IMR-90 (cell line): ENCODE measurements around the gene POU2F1. TPM values are rescaled to one million over a fixed set of nuclear protein-coding genes. Genes with fewer than 3 reads are reported as not detected.

Source experiments
- ATAC-seq: fragments of 200-7000 bp; cut with Tn5 transposase; 2 replicates; pipeline ENCODE4 v1.9.1; 2020; ENCODE audit warnings: low read depth, mild to moderate bottlenecking, moderate library complexity
- BruUV-seq: library from RNA; stranded (reverse); fragments of 400-500 nt; replicated peaks from 2 replicates; lab custom pipeline; 2021; lab: Mats Ljungman, UMichigan
- CTCF ChIA-PET: fragments of 300-600 bp; formaldehyde crosslinking; extraction: SDS; loops from one replicate; lab custom pipeline; 2021; ENCODE audit warnings: antibody characterized with exemption; lab: Yijun Ruan, JAX
- POLR2A ChIA-PET: fragments of 300-600 bp; sonication (Branson Sonifier 250); formaldehyde crosslinking; loops from one replicate; lab custom pipeline; 2022; ENCODE audit warnings: antibody characterized with exemption; ENCODE audit not compliant: unreplicated experiment; lab: Charles Lee
- DNase-seq: peaks from one replicate; pipeline ENCODE4 v3.0.0; 2013
- H2AFZ ChIP-seq: replicated peaks from 2 replicates; pipeline ENCODE3; 2013; ENCODE audit warnings: low read length, mild to moderate bottlenecking; ENCODE audit not compliant: poor library complexity
- H2AK5ac ChIP-seq: 2 replicates; pipeline ENCODE4 v1.6.1; 2013; ENCODE audit warnings: low read depth, low read length, inconsistent platforms
- H2AK9ac ChIP-seq: replicated peaks from 2 replicates; pipeline ENCODE3; 2013; ENCODE audit warnings: mild to moderate bottlenecking, low read depth, low read length, moderate library complexity; ENCODE audit not compliant: poor library complexity
- H2BK120ac ChIP-seq: 2 replicates; pipeline ENCODE4 v1.6.1; 2013; ENCODE audit warnings: low read depth, low read length, inconsistent platforms
- H2BK15ac ChIP-seq: 3 replicates; pipeline ENCODE4 v1.6.1; 2013; ENCODE audit warnings: low read depth, low read length, inconsistent platforms
- H2BK20ac ChIP-seq: 2 replicates; pipeline ENCODE4 v1.6.1; 2013; ENCODE audit warnings: low read depth, mild to moderate bottlenecking, inconsistent platforms, low read length, moderate library complexity
- H2BK5ac ChIP-seq: 2 replicates; pipeline ENCODE4 v1.6.1; 2013; ENCODE audit warnings: mild to moderate bottlenecking, low read depth, low read length, inconsistent platforms; ENCODE audit not compliant: poor library complexity, severe bottlenecking
- H3K14ac ChIP-seq: replicated peaks from 2 replicates; pipeline ENCODE4 v1.6.1; 2013; ENCODE audit warnings: low read depth, low read length, inconsistent platforms
- H3K18ac ChIP-seq: 2 replicates; pipeline ENCODE4 v1.6.1; 2013; ENCODE audit warnings: low read depth, low read length, control low read depth
- H3K23ac ChIP-seq: 2 replicates; pipeline ENCODE4 v1.6.1; 2013; ENCODE audit warnings: low read depth, low read length, inconsistent platforms
- H3K27ac ChIP-seq: 2 replicates; pipeline ENCODE4 v1.5.1; 2013; ENCODE audit warnings: mild to moderate bottlenecking, control low read depth, low read length; ENCODE audit not compliant: insufficient read depth
- H3K27me3 ChIP-seq: 2 replicates; pipeline ENCODE4 v1.6.1; 2013; ENCODE audit warnings: low read length; ENCODE audit not compliant: control insufficient read depth, insufficient read depth
- H3K36me3 ChIP-seq: 2 replicates; pipeline ENCODE4 v1.6.1; 2013; ENCODE audit warnings: low read length, mixed read lengths; ENCODE audit not compliant: control insufficient read depth, insufficient read depth
- H3K4ac ChIP-seq: 2 replicates; pipeline ENCODE4 v1.6.1; 2013; ENCODE audit warnings: low read depth, low read length, inconsistent platforms
- H3K4me1 ChIP-seq: 2 replicates; pipeline ENCODE4 v1.6.1; 2013; ENCODE audit warnings: low read length, mixed read lengths; ENCODE audit not compliant: control insufficient read depth, insufficient read depth
- H3K4me2 ChIP-seq: 2 replicates; pipeline ENCODE4 v1.6.1; 2013; ENCODE audit warnings: low read depth, mild to moderate bottlenecking, control low read depth, low read length, moderate library complexity
- H3K4me3 ChIP-seq: 2 replicates; pipeline ENCODE4 v1.5.1; 2013; ENCODE audit warnings: low read depth, mild to moderate bottlenecking, control low read depth, low read length, moderate library complexity; ENCODE audit not compliant: insufficient read depth
- H3K56ac ChIP-seq: 2 replicates; pipeline ENCODE4 v1.6.1; 2013; ENCODE audit warnings: low read length, inconsistent platforms; ENCODE audit not compliant: insufficient read depth; ENCODE audit errors: extremely low read depth
- H3K79me1 ChIP-seq, 2 experiments: 2 replicates each; pipeline ENCODE4 v1.6.1; 2013; ENCODE audit warnings: low read length in 2 of 2, inconsistent platforms in 1 of 2, low read depth in 1 of 2
- H3K9ac ChIP-seq: 2 replicates; pipeline ENCODE4 v1.6.1; 2013; ENCODE audit warnings: low read depth, low read length, control low read depth
- H3K9me1 ChIP-seq: 2 replicates; pipeline ENCODE4 v1.6.1; 2013; ENCODE audit warnings: low read length, inconsistent platforms; ENCODE audit not compliant: insufficient read depth
- H3K9me3 ChIP-seq: 2 replicates; pipeline ENCODE4 v1.6.1; 2013; ENCODE audit warnings: low read length; ENCODE audit not compliant: control insufficient read depth, insufficient read depth
- H4K20me1 ChIP-seq: 2 replicates; pipeline ENCODE4 v1.6.1; 2013; ENCODE audit warnings: low read length, inconsistent platforms; ENCODE audit not compliant: insufficient read depth
- H4K5ac ChIP-seq: 2 replicates; pipeline ENCODE4 v1.6.1; 2013; ENCODE audit warnings: mild to moderate bottlenecking, low read depth, low read length, control low read depth
- H4K8ac ChIP-seq, 2 experiments: 2 replicates each; pipeline ENCODE4 v1.6.1; 2013; ENCODE audit warnings: low read depth in 2 of 2, low read length in 2 of 2, control low read depth in 1 of 2, inconsistent platforms in 1 of 2
- H4K91ac ChIP-seq: 2 replicates; pipeline ENCODE4 v1.6.1; 2013; ENCODE audit warnings: low read depth, low read length, inconsistent platforms; ENCODE audit not compliant: insufficient read depth
- BHLHE40 ChIP-seq: fragments of 150-350 bp; IDR thresholded peaks from 2 replicates; pipeline ENCODE4 v1.6.1; 2016; ENCODE audit warnings: mild to moderate bottlenecking, low read depth, low read length
- CEBPB ChIP-seq: IDR thresholded peaks from 2 replicates; pipeline ENCODE4 v1.6.1; 2012; ENCODE audit warnings: low read depth, low read length, improper control_type of control experiment
- CHD1 ChIP-seq: IDR thresholded peaks from 2 replicates; pipeline ENCODE4 v1.6.1; 2012; ENCODE audit warnings: low read depth, low read length, improper control_type of control experiment
- FOS ChIP-seq: fragments of 150-350 bp; IDR thresholded peaks from 2 replicates; pipeline ENCODE4 v1.6.1; 2016; ENCODE audit warnings: low read depth, low read length
- MAFK ChIP-seq: IDR thresholded peaks from 2 replicates; pipeline ENCODE4 v1.6.1; 2012; ENCODE audit warnings: low read depth, low read length, improper control_type of control experiment
- MAZ ChIP-seq: IDR thresholded peaks from 2 replicates; pipeline ENCODE4 v1.6.1; 2012; ENCODE audit warnings: low read depth, mild to moderate bottlenecking, low read length, improper control_type of control experiment, moderate library complexity, borderline replicate concordance
- MXI1 ChIP-seq: IDR thresholded peaks from 2 replicates; pipeline ENCODE4 v1.6.1; 2012; ENCODE audit warnings: low read depth, mild to moderate bottlenecking, low read length, moderate library complexity, borderline replicate concordance
- NFE2L2 ChIP-seq: fragments of 150-350 bp; IDR thresholded peaks from 2 replicates; pipeline ENCODE4 v1.6.1; 2016; ENCODE audit warnings: low read depth, mild to moderate bottlenecking, low read length
- POLR2A ChIP-seq: IDR thresholded peaks from 2 replicates; pipeline ENCODE4 v1.6.1; 2012; ENCODE audit warnings: mild to moderate bottlenecking, low read depth, low read length
- RAD21 ChIP-seq: IDR thresholded peaks from 2 replicates; pipeline ENCODE4 v1.6.1; 2012; ENCODE audit warnings: low read length, improper control_type of control experiment
- RCOR1 ChIP-seq: IDR thresholded peaks from 2 replicates; pipeline ENCODE4 v1.6.1; 2012; ENCODE audit warnings: mild to moderate bottlenecking, low read length, improper control_type of control experiment; ENCODE audit not compliant: insufficient replicate concordance
- RFX5 ChIP-seq: IDR thresholded peaks from 2 replicates; pipeline ENCODE4 v1.8.0; 2012; ENCODE audit warnings: low read depth, mild to moderate bottlenecking, low read length, moderate library complexity
- SMC3 ChIP-seq: fragments of 150-350 bp; IDR thresholded peaks from 2 replicates; pipeline ENCODE4 v1.6.1; 2016; ENCODE audit warnings: low read depth, mild to moderate bottlenecking, antibody characterized with exemption, low read length, moderate library complexity
- WGBS, 2 experiments: methylation state at CpG; one replicate each; pipeline versions ENCODE4 v1.1.5 to v1.1.7; 2013; ENCODE audit warnings: missing lambda C conversion rate in 2 of 2; ENCODE audit not compliant: insufficient read length in 1 of 2; ENCODE audit errors: extremely low coverage in 2 of 2; 5-methylcytosine and 5-hydroxymethylcytosine counted together
- dilution Hi-C: fragments of 300-500 bp; cut with HindIII; formaldehyde crosslinking; loops from one replicate; pipeline ENCODE4 v1.14.3; 2018; ENCODE audit warnings: low sequenced_read_pairs; ENCODE audit not compliant: unreplicated experiment
- in situ Hi-C: fragments of 300-500 bp; cut with MboI; formaldehyde crosslinking; loops from 3 replicates; pipeline ENCODE4 v1.14.3; 2019; ENCODE audit warnings: low sequenced_read_pairs, inconsistent platforms, mixed read lengths
- intact Hi-C: fragments of 100-400 bp; cut with micrococcal nuclease; formaldehyde crosslinking; loops from 2 replicates; pipeline ENCODE4 v1.10.0; 2022
- polyA plus RNA-seq, 3 experiments: library from polyadenylated mRNA; depleted of rRNA; stranded (reverse); fragments of >200 nt; gene quantifications; 2 replicates each; pipeline ENCODE4 v1.2.3, GENCODE V29; 2012; ENCODE audit warnings: low replicate concordance in 1 of 3
- total RNA-seq: library from RNA; depleted of rRNA; stranded (reverse); fragments of >200 nt; gene quantifications from 2 replicates; pipeline ENCODE4 v1.2.3, GENCODE V29; 2012
- TF ChIP-seq, protein P1 (sequence below): conservative IDR thresholded peaks from 2 replicates; pipeline ENCODE4 v1.5.1; 2012; ENCODE audit warnings: mild to moderate bottlenecking, low read depth, low read length, improper control_type of control experiment
- TF ChIP-seq, protein P2 (sequence below): fragments of 150-350 bp; IDR thresholded peaks from 2 replicates; pipeline ENCODE4 v1.6.1; 2017; ENCODE audit warnings: mild to moderate bottlenecking, antibody characterized with exemption, low read length, low read depth
- TF ChIP-seq, protein P3 (sequence below): fragments of 150-350 bp; IDR thresholded peaks from 2 replicates; pipeline ENCODE4 v1.6.1; 2016; ENCODE audit warnings: low read depth, mild to moderate bottlenecking, low read length, moderate library complexity, borderline replicate concordance

POU2F1 gene
- total and polyA plus RNA-seq, 2 of the 4 experiments (the other 2 are of a cell fraction), result 1.2 to 3.4 TPM

DNA sequence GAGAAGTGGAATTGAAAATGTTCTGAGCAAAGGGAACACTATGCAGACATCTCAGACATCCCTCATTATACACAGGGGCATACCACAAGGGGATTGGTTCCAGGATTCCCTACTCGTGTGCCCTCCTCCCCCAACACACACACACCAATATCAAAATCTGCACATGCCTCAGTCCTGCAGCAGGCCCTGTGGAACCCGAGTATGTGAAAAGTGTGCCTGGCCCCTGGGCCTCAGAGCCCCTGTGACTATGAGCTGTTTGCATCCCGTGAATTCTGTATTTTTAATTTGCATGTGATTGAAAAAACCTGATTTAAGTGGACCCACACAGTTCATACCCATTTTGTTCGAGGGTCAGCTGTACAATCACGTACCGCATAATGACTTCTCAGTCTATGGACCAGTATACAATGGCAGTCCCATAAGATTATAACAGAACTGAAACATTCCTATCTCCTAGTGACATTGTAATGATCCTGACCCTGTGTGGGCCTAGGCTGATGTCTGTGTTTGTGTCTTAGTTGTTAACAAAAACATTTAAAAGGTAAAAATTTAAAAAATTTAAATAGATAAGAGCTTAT lies 11.3 kb downstream of the POU2F1 start:
- no peaks in the 10 kb centered on the region for H3K9me3 ChIP-seq
- ChIA-PET CTCF (interaction anchor here (1.0 kb wide), 2 partner anchors 10 to 20 kb away, joined by 3 read pairs; no protein-coding TSS in a partner anchor), POLR2A (no interaction called here)
- no peak overlapping the region for H3K4me2 ChIP-seq
- intact Hi-C loops (no loop called here), in situ Hi-C loops (no loop called here), dilution Hi-C loops (no loop called here)
- no peak overlapping the region for H4K8ac ChIP-seq
- BruUV-seq, result no TSS peak
- DNase-seq, result no peak
- no peak overlapping the region for H4K5ac ChIP-seq
- ATAC-seq, result no peak
- TF ChIP-seq CEBPB, result no peak
- no peak for TF ChIP-seq RAD21
- TF ChIP-seq, protein P1, sequence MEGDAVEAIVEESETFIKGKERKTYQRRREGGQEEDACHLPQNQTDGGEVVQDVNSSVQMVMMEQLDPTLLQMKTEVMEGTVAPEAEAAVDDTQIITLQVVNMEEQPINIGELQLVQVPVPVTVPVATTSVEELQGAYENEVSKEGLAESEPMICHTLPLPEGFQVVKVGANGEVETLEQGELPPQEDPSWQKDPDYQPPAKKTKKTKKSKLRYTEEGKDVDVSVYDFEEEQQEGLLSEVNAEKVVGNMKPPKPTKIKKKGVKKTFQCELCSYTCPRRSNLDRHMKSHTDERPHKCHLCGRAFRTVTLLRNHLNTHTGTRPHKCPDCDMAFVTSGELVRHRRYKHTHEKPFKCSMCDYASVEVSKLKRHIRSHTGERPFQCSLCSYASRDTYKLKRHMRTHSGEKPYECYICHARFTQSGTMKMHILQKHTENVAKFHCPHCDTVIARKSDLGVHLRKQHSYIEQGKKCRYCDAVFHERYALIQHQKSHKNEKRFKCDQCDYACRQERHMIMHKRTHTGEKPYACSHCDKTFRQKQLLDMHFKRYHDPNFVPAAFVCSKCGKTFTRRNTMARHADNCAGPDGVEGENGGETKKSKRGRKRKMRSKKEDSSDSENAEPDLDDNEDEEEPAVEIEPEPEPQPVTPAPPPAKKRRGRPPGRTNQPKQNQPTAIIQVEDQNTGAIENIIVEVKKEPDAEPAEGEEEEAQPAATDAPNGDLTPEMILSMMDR, result no peak
- TF ChIP-seq, protein P2, sequence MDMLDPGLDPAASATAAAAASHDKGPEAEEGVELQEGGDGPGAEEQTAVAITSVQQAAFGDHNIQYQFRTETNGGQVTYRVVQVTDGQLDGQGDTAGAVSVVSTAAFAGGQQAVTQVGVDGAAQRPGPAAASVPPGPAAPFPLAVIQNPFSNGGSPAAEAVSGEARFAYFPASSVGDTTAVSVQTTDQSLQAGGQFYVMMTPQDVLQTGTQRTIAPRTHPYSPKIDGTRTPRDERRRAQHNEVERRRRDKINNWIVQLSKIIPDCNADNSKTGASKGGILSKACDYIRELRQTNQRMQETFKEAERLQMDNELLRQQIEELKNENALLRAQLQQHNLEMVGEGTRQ, result no peak
- TF ChIP-seq, protein P3, sequence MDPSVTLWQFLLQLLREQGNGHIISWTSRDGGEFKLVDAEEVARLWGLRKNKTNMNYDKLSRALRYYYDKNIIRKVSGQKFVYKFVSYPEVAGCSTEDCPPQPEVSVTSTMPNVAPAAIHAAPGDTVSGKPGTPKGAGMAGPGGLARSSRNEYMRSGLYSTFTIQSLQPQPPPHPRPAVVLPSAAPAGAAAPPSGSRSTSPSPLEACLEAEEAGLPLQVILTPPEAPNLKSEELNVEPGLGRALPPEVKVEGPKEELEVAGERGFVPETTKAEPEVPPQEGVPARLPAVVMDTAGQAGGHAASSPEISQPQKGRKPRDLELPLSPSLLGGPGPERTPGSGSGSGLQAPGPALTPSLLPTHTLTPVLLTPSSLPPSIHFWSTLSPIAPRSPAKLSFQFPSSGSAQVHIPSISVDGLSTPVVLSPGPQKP, result no peak
- no peak for TF ChIP-seq RCOR1
- TF ChIP-seq NFE2L2, result no peak
- TF ChIP-seq MAFK, result no peak
- no peak for TF ChIP-seq CHD1
- no peak for TF ChIP-seq RFX5
- no peak for TF ChIP-seq MXI1
- no peak for TF ChIP-seq FOS
- no peak for TF ChIP-seq SMC3
- no peak for TF ChIP-seq POLR2A
- TF ChIP-seq BHLHE40, result no peak
- no peak for TF ChIP-seq MAZ
- H3K56ac ChIP-seq, result no peak overlapping the region
- H3K4ac ChIP-seq, result no peak overlapping the region
- no peak overlapping the region for H3K14ac ChIP-seq
- H2BK15ac ChIP-seq, result no peak overlapping the region
- H3K27ac ChIP-seq, result no peak overlapping the region
- whole genome bisulfite sequencing, 2 experiments, result 100% methylated on average over 1 of the region's 6 CpGs; no CpG with 5 or more reads in 1 of the 2 experiments
- H3K79me1 ChIP-seq, result peaks cover 20 to 24% of the 10 kb centered on the region in 2 experiments; a peak in 3 of 4 replicates
- no peak overlapping the region for H2AFZ ChIP-seq
- no peaks in the 10 kb centered on the region; the same call in 1 of the 2 replicates for H3K9me1 ChIP-seq
- no peaks in the 10 kb centered on the region for H3K27me3 ChIP-seq
- no peaks in the 10 kb centered on the region for H3K36me3 ChIP-seq
- H2AK5ac ChIP-seq, result no peak overlapping the region
- H2BK5ac ChIP-seq, result no peak overlapping the region
- H3K23ac ChIP-seq, result no peak overlapping the region
- H4K91ac ChIP-seq, result no peak overlapping the region
- H2BK120ac ChIP-seq, result no peak overlapping the region
- no peak overlapping the region for H2BK20ac ChIP-seq
- H3K9ac ChIP-seq, result no peak overlapping the region
- H3K4me1 ChIP-seq, result peaks cover 3% of the 10 kb centered on the region; the same call in 1 of the 2 replicates
- no peak overlapping the region for H3K4me3 ChIP-seq
- H2AK9ac ChIP-seq, result no peak overlapping the region
- H3K18ac ChIP-seq, result no peak overlapping the region
- H4K20me1 ChIP-seq, result no peaks in the 10 kb centered on the region; the same call in 1 of the 2 replicates
